Upper lobe of left lung (tissue), 4 donors: ENCODE data around the gene MACROD1.

Experiments used
- POLR2A ChIP-seq, 4 donors: fragments of 450-650 bp; IDR thresholded peaks; one replicate each; pipeline ENCODE4 v1.5.1; 2016 to 2017; ENCODE audit warnings: antibody characterized with exemption in 4 of 4, mild to moderate bottlenecking in 2 of 4
- POLR2AphosphoS5 ChIP-seq, 2 donors: sonication (generic); formaldehyde crosslinking; IDR thresholded peaks; one replicate each; pipeline ENCODE4 v1.5.1; 2017; ENCODE audit warnings: antibody characterized with exemption in 2 of 2
- TF ChIP-seq, protein P1 (sequence below), 6 experiments: fragments of 450-650 bp in 4 of 6; fragments of 200-600 bp in 2 of 6; sonication (generic) in 2 of 6; IDR thresholded peaks; one replicate each; pipeline ENCODE4 v1.5.1; 2016 to 2019; ENCODE audit warnings: antibody characterized with exemption in 6 of 6

DNA sequence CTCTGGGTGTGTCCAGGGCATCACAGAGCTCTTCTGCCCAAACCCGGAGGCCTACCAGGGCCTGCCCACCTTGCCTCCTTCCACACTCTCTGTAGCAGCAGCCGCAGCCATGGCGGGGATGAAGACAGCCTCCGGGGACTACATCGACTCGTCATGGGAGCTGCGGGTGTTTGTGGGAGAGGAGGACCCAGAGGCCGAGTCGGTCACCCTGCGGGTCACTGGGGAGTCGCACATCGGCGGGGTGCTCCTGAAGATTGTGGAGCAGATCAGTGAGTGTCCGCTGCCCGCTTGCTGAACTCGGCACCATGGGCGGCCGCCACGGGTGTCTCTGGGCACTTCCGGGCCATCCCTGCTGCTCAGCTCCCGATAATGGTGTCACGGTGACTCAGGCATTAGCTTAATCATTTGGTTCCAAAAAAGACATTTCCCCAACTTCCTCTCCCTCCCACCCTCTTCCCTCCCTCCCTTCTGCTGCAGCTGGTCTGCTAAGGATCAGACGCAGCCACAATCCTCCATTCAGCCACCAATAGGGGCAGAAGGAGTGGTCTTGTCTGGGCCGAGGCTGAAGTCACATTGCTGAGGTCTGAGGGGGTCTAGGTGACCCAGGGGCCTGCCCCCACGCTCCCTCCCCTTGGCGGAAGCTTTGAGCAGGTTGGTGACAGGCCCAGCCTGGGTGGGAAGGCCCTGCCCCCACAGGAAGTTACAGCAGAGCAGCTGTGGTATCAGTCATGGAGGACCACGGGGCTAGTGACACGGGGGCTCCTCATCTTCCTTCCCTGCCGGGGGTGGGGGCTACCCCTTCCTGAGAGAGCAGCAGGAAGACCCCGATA, 41.6 kb upstream of the MACROD1 start:
- TF ChIP-seq, protein P1, sequence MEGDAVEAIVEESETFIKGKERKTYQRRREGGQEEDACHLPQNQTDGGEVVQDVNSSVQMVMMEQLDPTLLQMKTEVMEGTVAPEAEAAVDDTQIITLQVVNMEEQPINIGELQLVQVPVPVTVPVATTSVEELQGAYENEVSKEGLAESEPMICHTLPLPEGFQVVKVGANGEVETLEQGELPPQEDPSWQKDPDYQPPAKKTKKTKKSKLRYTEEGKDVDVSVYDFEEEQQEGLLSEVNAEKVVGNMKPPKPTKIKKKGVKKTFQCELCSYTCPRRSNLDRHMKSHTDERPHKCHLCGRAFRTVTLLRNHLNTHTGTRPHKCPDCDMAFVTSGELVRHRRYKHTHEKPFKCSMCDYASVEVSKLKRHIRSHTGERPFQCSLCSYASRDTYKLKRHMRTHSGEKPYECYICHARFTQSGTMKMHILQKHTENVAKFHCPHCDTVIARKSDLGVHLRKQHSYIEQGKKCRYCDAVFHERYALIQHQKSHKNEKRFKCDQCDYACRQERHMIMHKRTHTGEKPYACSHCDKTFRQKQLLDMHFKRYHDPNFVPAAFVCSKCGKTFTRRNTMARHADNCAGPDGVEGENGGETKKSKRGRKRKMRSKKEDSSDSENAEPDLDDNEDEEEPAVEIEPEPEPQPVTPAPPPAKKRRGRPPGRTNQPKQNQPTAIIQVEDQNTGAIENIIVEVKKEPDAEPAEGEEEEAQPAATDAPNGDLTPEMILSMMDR (IDR thresholded peaks at IDR 0.05): no peak
- peak in 2 of 4 donors; percentile 32 to 75 for TF ChIP-seq POLR2A (IDR thresholded peaks at IDR 0.05)
- TF ChIP-seq POLR2AphosphoS5 (IDR thresholded peaks at IDR 0.05): peak; percentile 63 to 70
